Neural progenitor cell (in vitro differentiated cells): Measurements from ENCODE around the gene DENND5A.

Source experiments
- EZH2 ChIP-seq: fragments of 200-600 bp; sonication (generic); IDR thresholded peaks from 2 replicates; pipeline ENCODE4 v1.6.1; 2017; ENCODE audit warnings: antibody characterized with exemption, mild to moderate bottlenecking, moderate library complexity
- EZH2phosphoT487 ChIP-seq: fragments of 200-600 bp; sonication (generic); IDR thresholded peaks from 2 replicates; pipeline ENCODE4 v1.6.1; 2017; ENCODE audit warnings: antibody characterized with exemption
- TF ChIP-seq, protein P1 (sequence below): fragments of 200-600 bp; sonication (generic); IDR thresholded peaks from 2 replicates; pipeline ENCODE4 v1.5.1; 2017; ENCODE audit warnings: antibody characterized with exemption, mild to moderate bottlenecking

- TF ChIP-seq, protein P1, sequence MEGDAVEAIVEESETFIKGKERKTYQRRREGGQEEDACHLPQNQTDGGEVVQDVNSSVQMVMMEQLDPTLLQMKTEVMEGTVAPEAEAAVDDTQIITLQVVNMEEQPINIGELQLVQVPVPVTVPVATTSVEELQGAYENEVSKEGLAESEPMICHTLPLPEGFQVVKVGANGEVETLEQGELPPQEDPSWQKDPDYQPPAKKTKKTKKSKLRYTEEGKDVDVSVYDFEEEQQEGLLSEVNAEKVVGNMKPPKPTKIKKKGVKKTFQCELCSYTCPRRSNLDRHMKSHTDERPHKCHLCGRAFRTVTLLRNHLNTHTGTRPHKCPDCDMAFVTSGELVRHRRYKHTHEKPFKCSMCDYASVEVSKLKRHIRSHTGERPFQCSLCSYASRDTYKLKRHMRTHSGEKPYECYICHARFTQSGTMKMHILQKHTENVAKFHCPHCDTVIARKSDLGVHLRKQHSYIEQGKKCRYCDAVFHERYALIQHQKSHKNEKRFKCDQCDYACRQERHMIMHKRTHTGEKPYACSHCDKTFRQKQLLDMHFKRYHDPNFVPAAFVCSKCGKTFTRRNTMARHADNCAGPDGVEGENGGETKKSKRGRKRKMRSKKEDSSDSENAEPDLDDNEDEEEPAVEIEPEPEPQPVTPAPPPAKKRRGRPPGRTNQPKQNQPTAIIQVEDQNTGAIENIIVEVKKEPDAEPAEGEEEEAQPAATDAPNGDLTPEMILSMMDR, result no peak
- no peak for TF ChIP-seq EZH2
- TF ChIP-seq EZH2phosphoT487, result no peak
Observed at GRCh38 chr11:9208726-9209501, 56.2 kb downstream of the DENND5A start.
